Suprapubic skin (tissue), 4 donors: ENCODE results near the gene ZSWIM8.

ENCODE experiments used
- EP300 ChIP-seq: sonication (generic); formaldehyde crosslinking; IDR thresholded peaks from one replicate; pipeline ENCODE4 v1.6.1; 2017; ENCODE audit warnings: antibody characterized with exemption
- POLR2A ChIP-seq, 2 donors: fragments of 450-650 bp; IDR thresholded peaks; one replicate each; pipeline ENCODE4 v1.6.1; 2017; ENCODE audit warnings: antibody characterized with exemption in 2 of 2, mild to moderate bottlenecking in 2 of 2, moderate library complexity in 2 of 2
- POLR2AphosphoS5 ChIP-seq, 3 donors: sonication (generic); formaldehyde crosslinking; IDR thresholded peaks; one replicate each; pipeline ENCODE4 v1.6.1; 2017; ENCODE audit warnings: antibody characterized with exemption in 3 of 3
- TF ChIP-seq, protein P1 (sequence below), 2 donors: fragments of 200-600 bp in 1 of 2; fragments of 450-650 bp in 1 of 2; sonication (generic) in 1 of 2; IDR thresholded peaks; one replicate each; pipeline ENCODE4 v1.5.1; 2016 to 2019; ENCODE audit warnings: antibody characterized with exemption in 2 of 2, mild to moderate bottlenecking in 1 of 2, moderate library complexity in 1 of 2

DNA sequence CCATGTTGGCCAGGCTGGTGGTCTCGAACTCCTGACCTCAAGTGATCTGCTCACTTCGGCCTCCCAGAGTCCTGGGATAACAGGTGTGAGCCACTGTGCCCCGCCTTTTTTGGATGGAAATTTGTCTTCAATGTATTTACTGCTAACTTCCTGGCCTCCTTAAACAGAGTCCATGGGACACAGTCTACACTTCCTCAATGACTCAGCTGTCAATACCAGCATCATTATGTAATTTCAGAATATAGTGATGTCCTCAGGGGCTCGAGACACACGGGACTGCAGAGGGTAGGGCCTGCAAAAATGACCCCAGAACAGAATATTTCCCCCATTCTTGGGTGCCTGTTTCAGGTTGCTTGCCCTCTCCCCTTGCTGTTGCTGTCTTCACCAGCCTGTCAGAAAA, 57.9 kb downstream of the ZSWIM8 start:
- TF ChIP-seq POLR2A (IDR thresholded peaks at IDR 0.05) = no peak
- TF ChIP-seq, protein P1, sequence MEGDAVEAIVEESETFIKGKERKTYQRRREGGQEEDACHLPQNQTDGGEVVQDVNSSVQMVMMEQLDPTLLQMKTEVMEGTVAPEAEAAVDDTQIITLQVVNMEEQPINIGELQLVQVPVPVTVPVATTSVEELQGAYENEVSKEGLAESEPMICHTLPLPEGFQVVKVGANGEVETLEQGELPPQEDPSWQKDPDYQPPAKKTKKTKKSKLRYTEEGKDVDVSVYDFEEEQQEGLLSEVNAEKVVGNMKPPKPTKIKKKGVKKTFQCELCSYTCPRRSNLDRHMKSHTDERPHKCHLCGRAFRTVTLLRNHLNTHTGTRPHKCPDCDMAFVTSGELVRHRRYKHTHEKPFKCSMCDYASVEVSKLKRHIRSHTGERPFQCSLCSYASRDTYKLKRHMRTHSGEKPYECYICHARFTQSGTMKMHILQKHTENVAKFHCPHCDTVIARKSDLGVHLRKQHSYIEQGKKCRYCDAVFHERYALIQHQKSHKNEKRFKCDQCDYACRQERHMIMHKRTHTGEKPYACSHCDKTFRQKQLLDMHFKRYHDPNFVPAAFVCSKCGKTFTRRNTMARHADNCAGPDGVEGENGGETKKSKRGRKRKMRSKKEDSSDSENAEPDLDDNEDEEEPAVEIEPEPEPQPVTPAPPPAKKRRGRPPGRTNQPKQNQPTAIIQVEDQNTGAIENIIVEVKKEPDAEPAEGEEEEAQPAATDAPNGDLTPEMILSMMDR (IDR thresholded peaks at IDR 0.05) = no peak
- TF ChIP-seq EP300 = no peak
- TF ChIP-seq POLR2AphosphoS5 (IDR thresholded peaks at IDR 0.05) = no peak
